ENCODE results near the gene GRM8.

DNA sequence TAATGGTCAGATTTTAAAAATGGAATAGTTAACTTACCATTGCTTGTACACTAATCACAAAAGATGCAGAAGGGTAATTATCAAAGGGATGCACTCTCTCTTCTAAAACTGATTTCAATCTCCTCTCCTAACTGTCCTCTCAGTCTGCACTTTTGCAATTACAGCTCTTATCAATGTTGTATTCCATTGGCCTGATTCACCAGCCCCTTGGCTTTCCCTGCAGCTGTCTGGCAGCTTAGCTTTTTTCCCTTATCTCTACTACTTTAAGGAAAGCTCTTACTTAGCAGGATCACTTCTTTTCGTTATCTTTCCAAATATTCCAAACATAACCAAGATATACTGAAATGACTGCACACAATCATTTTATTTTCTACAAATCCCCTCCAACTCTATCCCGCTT lies 448.8 kb downstream of the GRM8 start:
- TF ChIP-seq, protein P1, sequence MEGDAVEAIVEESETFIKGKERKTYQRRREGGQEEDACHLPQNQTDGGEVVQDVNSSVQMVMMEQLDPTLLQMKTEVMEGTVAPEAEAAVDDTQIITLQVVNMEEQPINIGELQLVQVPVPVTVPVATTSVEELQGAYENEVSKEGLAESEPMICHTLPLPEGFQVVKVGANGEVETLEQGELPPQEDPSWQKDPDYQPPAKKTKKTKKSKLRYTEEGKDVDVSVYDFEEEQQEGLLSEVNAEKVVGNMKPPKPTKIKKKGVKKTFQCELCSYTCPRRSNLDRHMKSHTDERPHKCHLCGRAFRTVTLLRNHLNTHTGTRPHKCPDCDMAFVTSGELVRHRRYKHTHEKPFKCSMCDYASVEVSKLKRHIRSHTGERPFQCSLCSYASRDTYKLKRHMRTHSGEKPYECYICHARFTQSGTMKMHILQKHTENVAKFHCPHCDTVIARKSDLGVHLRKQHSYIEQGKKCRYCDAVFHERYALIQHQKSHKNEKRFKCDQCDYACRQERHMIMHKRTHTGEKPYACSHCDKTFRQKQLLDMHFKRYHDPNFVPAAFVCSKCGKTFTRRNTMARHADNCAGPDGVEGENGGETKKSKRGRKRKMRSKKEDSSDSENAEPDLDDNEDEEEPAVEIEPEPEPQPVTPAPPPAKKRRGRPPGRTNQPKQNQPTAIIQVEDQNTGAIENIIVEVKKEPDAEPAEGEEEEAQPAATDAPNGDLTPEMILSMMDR (IDR thresholded peaks at IDR 0.05), result no peak
- no peak for TF ChIP-seq POLR2A (IDR thresholded peaks at IDR 0.05)
